GM12878 (cell line): ENCODE results near the gene SYMPK. TPM values are rescaled to one million over a fixed set of nuclear protein-coding genes. Genes with fewer than 3 reads are reported as not detected.

Source experiments
- E2F4 ChIP-seq: IDR thresholded peaks from 2 replicates; pipeline ENCODE4 v1.6.1; 2012; ENCODE audit warnings: low read depth, low read length, improper control_type of control experiment
- E2F8 ChIP-seq: fragments of 450-650 bp; IDR thresholded peaks from 2 replicates; pipeline ENCODE4 v1.6.1; 2018; ENCODE audit warnings: mild to moderate bottlenecking, low read depth, moderate library complexity; ENCODE audit not compliant: partially characterized antibody
- FOS ChIP-seq: IDR thresholded peaks from 3 replicates; pipeline ENCODE4 v1.6.1; 2011; ENCODE audit warnings: borderline replicate concordance; ENCODE audit not compliant: insufficient read length; ENCODE audit errors: extremely low read depth
- IKZF1 ChIP-seq: fragments of 450-650 bp; conservative IDR thresholded peaks from 2 replicates; pipeline ENCODE4 v1.6.1; 2017; ENCODE audit warnings: antibody characterized with exemption, mild to moderate bottlenecking
- PAX5 ChIP-seq: IDR thresholded peaks from 2 replicates; pipeline ENCODE4 v1.6.1; 2011; ENCODE audit warnings: low read depth, low read length, borderline replicate concordance
- TARDBP ChIP-seq: IDR thresholded peaks from 2 replicates; pipeline ENCODE4 v1.6.1; 2016; ENCODE audit warnings: borderline replicate concordance
- ZBTB4 ChIP-seq: fragments of 450-650 bp; formaldehyde crosslinking; IDR thresholded peaks from 2 replicates; pipeline ENCODE4 v1.4.0; 2022; ENCODE audit warnings: mild to moderate bottlenecking, moderate library complexity
- ZNF592 ChIP-seq: fragments of 450-650 bp; IDR thresholded peaks from 2 replicates; pipeline ENCODE4 v1.6.1; 2017; ENCODE audit warnings: mild to moderate bottlenecking, moderate library complexity
- ZZZ3 ChIP-seq: IDR thresholded peaks from 2 replicates; pipeline ENCODE4 v1.6.1; 2011; ENCODE audit warnings: low read depth; ENCODE audit not compliant: control insufficient read depth, insufficient read length
- polyA plus RNA-seq, 11 experiments: library from polyadenylated mRNA; depleted of rRNA in 4 of 11; unstranded in 6 of 11; stranded (reverse) in 5 of 11; fragments of >200 nt; fragmentation: Nextera tagmentation in 4 of 11; fragmentation: Illumina TruSeq in 1 of 11; extraction: Ambion mirVana in 4 of 11; extraction: Trizol in 1 of 11; gene quantifications; 1 replicate in 1 of 11; 2 replicates in 10 of 11; pipeline versions ENCODE4 v1.2.1 to v1.2.3, GENCODE V29; 2011 to 2016; ENCODE audit warnings: inconsistent platforms in 2 of 11, missing spikeins in 2 of 11, low read depth in 1 of 11
- total RNA-seq, 4 experiments: library from RNA; depleted of rRNA in 3 of 4; stranded (reverse); fragments of >200 nt in 3 of 4; fragmentation: Illumina TruSeq in 1 of 4; extraction: Trizol in 1 of 4; gene quantifications; 2 replicates each; pipeline versions ENCODE4 v1.2.1 to v1.2.3, GENCODE V29; 2013 to 2021
- TF ChIP-seq, protein P1 (sequence below): IDR thresholded peaks from 2 replicates; pipeline ENCODE4 v1.6.1; 2012; ENCODE audit warnings: low read depth, low read length, improper control_type of control experiment
- TF ChIP-seq, protein P2 (sequence below): fragments of 450-650 bp; IDR thresholded peaks from 2 replicates; pipeline ENCODE4 v1.6.1; 2017; ENCODE audit warnings: mild to moderate bottlenecking, moderate library complexity

Gene SYMPK
- total and polyA plus RNA-seq, 10 of the 15 experiments (the other 5 are each of a cell fraction or from before 2014, with no cell fraction given): 0.49 to 109 (median 42.5) TPM

GRCh38 chr19:45828523-45828922 is 34.4 kb downstream of the SYMPK start (continued):
- TF ChIP-seq ZZZ3 (no peak), ZNF592 (no peak), ZBTB4 (CRISPR knock-in tag) (no peak), PAX5 (no peak), FOS (no peak), TARDBP (no peak), E2F4 (no peak), IKZF1 (no peak), E2F8 (no peak)
- TF ChIP-seq, protein P1, sequence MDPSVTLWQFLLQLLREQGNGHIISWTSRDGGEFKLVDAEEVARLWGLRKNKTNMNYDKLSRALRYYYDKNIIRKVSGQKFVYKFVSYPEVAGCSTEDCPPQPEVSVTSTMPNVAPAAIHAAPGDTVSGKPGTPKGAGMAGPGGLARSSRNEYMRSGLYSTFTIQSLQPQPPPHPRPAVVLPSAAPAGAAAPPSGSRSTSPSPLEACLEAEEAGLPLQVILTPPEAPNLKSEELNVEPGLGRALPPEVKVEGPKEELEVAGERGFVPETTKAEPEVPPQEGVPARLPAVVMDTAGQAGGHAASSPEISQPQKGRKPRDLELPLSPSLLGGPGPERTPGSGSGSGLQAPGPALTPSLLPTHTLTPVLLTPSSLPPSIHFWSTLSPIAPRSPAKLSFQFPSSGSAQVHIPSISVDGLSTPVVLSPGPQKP: no peak
- TF ChIP-seq, protein P2, sequence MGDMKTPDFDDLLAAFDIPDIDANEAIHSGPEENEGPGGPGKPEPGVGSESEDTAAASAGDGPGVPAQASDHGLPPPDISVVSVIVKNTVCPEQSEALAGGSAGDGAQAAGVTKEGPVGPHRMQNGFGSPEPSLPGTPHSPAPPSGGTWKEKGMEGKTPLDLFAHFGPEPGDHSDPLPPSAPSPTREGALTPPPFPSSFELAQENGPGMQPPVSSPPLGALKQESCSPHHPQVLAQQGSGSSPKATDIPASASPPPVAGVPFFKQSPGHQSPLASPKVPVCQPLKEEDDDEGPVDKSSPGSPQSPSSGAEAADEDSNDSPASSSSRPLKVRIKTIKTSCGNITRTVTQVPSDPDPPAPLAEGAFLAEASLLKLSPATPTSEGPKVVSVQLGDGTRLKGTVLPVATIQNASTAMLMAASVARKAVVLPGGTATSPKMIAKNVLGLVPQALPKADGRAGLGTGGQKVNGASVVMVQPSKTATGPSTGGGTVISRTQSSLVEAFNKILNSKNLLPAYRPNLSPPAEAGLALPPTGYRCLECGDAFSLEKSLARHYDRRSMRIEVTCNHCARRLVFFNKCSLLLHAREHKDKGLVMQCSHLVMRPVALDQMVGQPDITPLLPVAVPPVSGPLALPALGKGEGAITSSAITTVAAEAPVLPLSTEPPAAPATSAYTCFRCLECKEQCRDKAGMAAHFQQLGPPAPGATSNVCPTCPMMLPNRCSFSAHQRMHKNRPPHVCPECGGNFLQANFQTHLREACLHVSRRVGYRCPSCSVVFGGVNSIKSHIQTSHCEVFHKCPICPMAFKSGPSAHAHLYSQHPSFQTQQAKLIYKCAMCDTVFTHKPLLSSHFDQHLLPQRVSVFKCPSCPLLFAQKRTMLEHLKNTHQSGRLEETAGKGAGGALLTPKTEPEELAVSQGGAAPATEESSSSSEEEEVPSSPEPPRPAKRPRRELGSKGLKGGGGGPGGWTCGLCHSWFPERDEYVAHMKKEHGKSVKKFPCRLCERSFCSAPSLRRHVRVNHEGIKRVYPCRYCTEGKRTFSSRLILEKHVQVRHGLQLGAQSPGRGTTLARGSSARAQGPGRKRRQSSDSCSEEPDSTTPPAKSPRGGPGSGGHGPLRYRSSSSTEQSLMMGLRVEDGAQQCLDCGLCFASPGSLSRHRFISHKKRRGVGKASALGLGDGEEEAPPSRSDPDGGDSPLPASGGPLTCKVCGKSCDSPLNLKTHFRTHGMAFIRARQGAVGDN: no peak
